Hepatic stellate cell (primary cell): ENCODE results near the gene RAD51AP1.
A peak's percentile ranks its signal among the peaks of the same experiment; 100 is the strongest.

Source experiments
- DNase-seq: peaks from one replicate; pipeline ENCODE4 v3.0.0; 2011; ENCODE audit warnings: low spot score

Gene RAD51AP1

GRCh38 chr12:4595881-4596280 lies 57.2 kb downstream of the RAD51AP1 start:
- no peak for DNase-seq

- no peak for DNase-seq
Observed at GRCh38 chr12:4603421-4603820, 64.7 kb downstream of the RAD51AP1 start.

GRCh38 chr12:4603946-4604345 lies 65.3 kb downstream of the RAD51AP1 start:
- no peak for DNase-seq

GRCh38 chr12:4604684-4605193 lies 66.0 kb downstream of the RAD51AP1 start:
- DNase-seq, result peak; percentile 73

- DNase-seq, result no peak
Observed at GRCh38 chr12:4607056-4607455, 68.4 kb downstream of the RAD51AP1 start.

- DNase-seq, result no peak
Observed at GRCh38 chr12:4609071-4609470, 70.4 kb downstream of the RAD51AP1 start.
